Effector memory CD8-positive, alpha-beta T cell (primary cell): Measurements from ENCODE around the gene IBA57.
"Not testable (repeated sequence)": the region's sequence is repeated elsewhere in the genome, so short reads cannot be mapped to it uniquely, and the experiment has no call there.

Experiments used
- ATAC-seq: fragments of 150-1000 bp; cut with Tn5 transposase; replicated peaks from 2 replicates; pipeline ENCODE4 v1.10.0; 2021; ENCODE audit warnings: mild to moderate bottlenecking, moderate library complexity
- DNase-seq, 3 experiments: peaks; one replicate each; pipeline ENCODE4 v3.0.0; 2021
- H3K27ac Mint-ChIP-seq, 2 donors: one replicate each; pipeline ENCODE4 v1.8.0; 2022; ENCODE audit warnings: mild to moderate bottlenecking in 2 of 2, mixed read lengths in 2 of 2, moderate library complexity in 2 of 2
- H3K27me3 Mint-ChIP-seq, 2 donors: one replicate each; pipeline ENCODE4 v1.8.0; 2022; ENCODE audit warnings: mixed read lengths in 2 of 2
- H3K36me3 Mint-ChIP-seq: one replicate; pipeline ENCODE4 v1.8.0; 2022; ENCODE audit warnings: mild to moderate bottlenecking, moderate library complexity, mixed read lengths; ENCODE audit not compliant: insufficient read depth
- H3K4me1 Mint-ChIP-seq, 2 donors: one replicate each; pipeline ENCODE4 v1.8.0; 2022; ENCODE audit warnings: low read depth in 2 of 2, mixed read lengths in 2 of 2
- H3K4me3 Mint-ChIP-seq, 2 donors: one replicate each; pipeline ENCODE4 v1.8.0; 2022; ENCODE audit warnings: mild to moderate bottlenecking in 2 of 2, mixed read lengths in 2 of 2, moderate library complexity in 2 of 2
- H3K9me3 Mint-ChIP-seq, 2 donors: one replicate each; pipeline ENCODE4 v1.8.0; 2022; ENCODE audit warnings: mixed read lengths in 2 of 2

Gene IBA57

DNA sequence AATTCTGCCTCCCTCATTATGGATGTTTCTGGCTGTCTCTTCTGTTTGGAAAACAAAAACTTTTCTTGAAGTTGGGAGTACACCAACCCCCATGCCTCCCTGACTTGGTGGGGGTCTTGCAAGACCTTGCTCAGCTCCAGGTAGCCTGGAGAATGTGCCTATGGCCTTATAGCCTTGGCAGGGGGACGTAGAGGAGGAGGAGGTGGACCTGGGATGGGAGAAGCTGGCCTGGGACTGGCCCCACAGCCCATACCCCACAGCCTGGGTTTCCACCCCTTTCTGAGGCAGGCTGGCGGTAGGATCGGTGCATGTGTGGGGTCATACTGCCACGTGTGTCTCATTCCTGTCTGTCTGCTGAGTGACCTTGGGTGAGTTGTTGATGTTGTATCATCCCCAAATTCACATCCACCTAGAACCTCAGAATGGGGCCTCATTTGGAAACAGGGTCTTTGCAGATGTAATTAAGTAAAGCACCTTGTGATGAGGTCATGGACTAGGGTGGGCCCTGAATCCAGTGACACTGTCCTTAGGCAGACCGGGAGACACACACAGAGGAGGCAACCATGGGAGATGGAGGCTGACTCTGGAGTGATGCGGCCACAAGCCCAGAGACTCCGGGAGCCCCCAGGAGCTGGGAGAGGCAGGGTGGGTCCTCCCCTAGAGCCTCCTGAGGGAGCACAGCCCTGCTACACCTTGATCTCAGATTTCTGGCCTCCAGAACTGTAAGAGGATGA is 60.7 kb downstream of the IBA57 start:
- no peaks in the 10 kb centered on the region for H3K4me1 Mint-ChIP-seq
- DNase-seq (no peak), ATAC-seq (no peak)
- no peaks in the 10 kb centered on the region for H3K9me3 Mint-ChIP-seq
- H3K4me3 Mint-ChIP-seq: no peak overlapping the region
- H3K27me3 Mint-ChIP-seq: no peaks in the 10 kb centered on the region
- H3K27ac Mint-ChIP-seq: no peak overlapping the region
- H3K36me3 Mint-ChIP-seq: peaks cover 2% of the 10 kb centered on the region

GRCh38 chr1:228226956-228227791 is 61.6 kb downstream of the IBA57 start:
- H3K4me1 Mint-ChIP-seq: no peaks in the 10 kb centered on the region
- peaks cover 2% of the 10 kb centered on the region for H3K36me3 Mint-ChIP-seq
- H3K27me3 Mint-ChIP-seq: no peaks in the 10 kb centered on the region
- no peak overlapping the region for H3K4me3 Mint-ChIP-seq
- DNase-seq: no peak
- ATAC-seq: no peak
- H3K9me3 Mint-ChIP-seq: no peaks in the 10 kb centered on the region
- no peak overlapping the region for H3K27ac Mint-ChIP-seq

DNA sequence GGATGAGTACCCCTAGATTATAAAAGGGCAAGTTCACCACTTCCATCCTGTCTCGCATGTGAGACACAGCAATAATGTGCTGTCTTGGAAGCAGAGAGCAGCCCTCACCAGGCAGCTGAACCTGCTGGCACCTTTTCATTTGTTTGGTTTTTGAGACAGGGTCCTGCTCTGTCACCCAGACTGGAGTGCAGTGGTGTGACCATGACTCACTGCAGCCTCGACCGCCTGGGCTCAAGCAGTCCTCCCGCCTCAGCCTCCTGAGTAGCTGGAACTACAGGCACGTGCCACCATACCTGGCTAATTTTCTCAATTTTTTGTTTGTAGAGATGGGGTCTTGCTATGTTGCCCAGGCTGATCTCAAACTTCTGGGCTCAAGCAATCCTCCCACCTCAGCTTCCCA is 62.5 kb downstream of the IBA57 start:
- H3K4me1 Mint-ChIP-seq, H3K27me3 Mint-ChIP-seq, ATAC-seq, DNase-seq, H3K27ac Mint-ChIP-seq, H3K4me3 Mint-ChIP-seq, H3K36me3 Mint-ChIP-seq, H3K9me3 Mint-ChIP-seq: not testable (repeated sequence)

DNA sequence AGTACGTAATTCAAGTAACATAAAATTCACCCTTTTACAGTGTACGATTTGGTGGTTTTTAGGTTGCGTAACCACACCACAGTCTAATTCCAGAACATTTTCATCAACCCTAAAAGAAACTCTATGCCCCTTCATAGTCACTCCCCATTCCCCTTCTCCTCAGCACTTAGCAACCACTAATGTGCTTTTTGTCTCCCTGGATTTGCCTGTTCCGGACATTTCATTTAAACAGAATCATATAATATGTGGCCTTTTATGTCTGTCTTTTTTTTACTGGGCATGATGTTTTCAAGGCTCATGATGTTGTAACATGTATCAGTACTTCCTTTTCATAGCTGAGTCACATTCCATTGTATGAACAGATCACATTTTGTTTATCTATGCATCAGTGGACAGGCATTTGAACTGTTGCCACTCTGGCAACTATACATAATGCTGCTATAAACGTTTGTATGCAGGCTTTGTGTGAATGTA is 63.0 kb downstream of the IBA57 start:
- DNase-seq (no peak), ATAC-seq (no peak)
- H3K36me3 Mint-ChIP-seq: peaks cover 2% of the 10 kb centered on the region
- no peaks in the 10 kb centered on the region for H3K27me3 Mint-ChIP-seq
- H3K4me3 Mint-ChIP-seq: no peak overlapping the region
- H3K27ac Mint-ChIP-seq: no peak overlapping the region
- peaks cover 0 to 1% of the 10 kb centered on the region in 2 donors for H3K9me3 Mint-ChIP-seq
- no peaks in the 10 kb centered on the region for H3K4me1 Mint-ChIP-seq

- DNase-seq (no peak), ATAC-seq (no peak)
- Mint-ChIP-seq H3K4me3 (no peak overlapping the region), H3K9me3 (peaks cover 0 to 1% of the 10 kb centered on the region in 2 donors), H3K27ac (no peak overlapping the region), H3K4me1 (no peaks in the 10 kb centered on the region), H3K36me3 (no peaks in the 10 kb centered on the region), H3K27me3 (no peaks in the 10 kb centered on the region)
Observed at GRCh38 chr1:228231189-228231588, 65.6 kb downstream of the IBA57 start.
